Body of pancreas (tissue), 4 donors: ENCODE data around the gene DHRS7.

Source experiments
- POLR2A ChIP-seq, 3 donors: fragments of 450-650 bp; IDR thresholded peaks; one replicate each; pipeline ENCODE4 v1.6.1; 2016; ENCODE audit warnings: antibody characterized with exemption in 3 of 3, mild to moderate bottlenecking in 2 of 3
- TF ChIP-seq, protein P1 (sequence below), 7 experiments: fragments of 450-650 bp in 4 of 7; fragments of 200-600 bp in 3 of 7; sonication (generic) in 3 of 7; IDR thresholded peaks; one replicate each; pipeline ENCODE4 v1.5.1; 2016 to 2019; ENCODE audit warnings: antibody characterized with exemption in 7 of 7

DNA sequence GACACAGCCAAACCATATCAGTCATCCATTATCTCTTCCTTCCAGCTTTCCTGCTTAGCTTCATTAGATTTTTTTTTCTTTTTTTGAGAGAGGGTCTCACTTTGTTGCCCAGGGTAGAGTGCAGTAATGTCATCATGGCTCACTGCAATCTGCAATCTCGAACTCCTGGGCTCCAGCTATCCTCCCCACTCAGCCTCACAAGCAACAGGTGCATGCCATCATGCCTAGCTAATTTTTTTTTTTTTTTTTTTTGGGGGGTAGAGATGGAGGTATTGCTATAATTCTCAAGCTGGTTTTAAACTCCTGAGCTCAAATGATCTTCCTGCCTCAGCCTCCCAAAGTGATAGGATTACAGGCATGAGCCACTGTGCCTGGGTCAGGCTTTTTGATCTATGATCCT, 45.5 kb upstream of the DHRS7 start:
- TF ChIP-seq, protein P1, sequence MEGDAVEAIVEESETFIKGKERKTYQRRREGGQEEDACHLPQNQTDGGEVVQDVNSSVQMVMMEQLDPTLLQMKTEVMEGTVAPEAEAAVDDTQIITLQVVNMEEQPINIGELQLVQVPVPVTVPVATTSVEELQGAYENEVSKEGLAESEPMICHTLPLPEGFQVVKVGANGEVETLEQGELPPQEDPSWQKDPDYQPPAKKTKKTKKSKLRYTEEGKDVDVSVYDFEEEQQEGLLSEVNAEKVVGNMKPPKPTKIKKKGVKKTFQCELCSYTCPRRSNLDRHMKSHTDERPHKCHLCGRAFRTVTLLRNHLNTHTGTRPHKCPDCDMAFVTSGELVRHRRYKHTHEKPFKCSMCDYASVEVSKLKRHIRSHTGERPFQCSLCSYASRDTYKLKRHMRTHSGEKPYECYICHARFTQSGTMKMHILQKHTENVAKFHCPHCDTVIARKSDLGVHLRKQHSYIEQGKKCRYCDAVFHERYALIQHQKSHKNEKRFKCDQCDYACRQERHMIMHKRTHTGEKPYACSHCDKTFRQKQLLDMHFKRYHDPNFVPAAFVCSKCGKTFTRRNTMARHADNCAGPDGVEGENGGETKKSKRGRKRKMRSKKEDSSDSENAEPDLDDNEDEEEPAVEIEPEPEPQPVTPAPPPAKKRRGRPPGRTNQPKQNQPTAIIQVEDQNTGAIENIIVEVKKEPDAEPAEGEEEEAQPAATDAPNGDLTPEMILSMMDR (IDR thresholded peaks at IDR 0.05) = no peak
- TF ChIP-seq POLR2A (IDR thresholded peaks at IDR 0.05) = no peak
